Vagina (tissue), 2 donors: ENCODE results near the gene RTBDN.

Experiments
- CTCF ChIP-seq, 3 experiments: fragments of 450-650 bp in 2 of 3; fragments of 200-600 bp in 1 of 3; sonication (generic) in 1 of 3; IDR thresholded peaks; one replicate each; pipeline ENCODE4 v1.5.1; 2017 to 2019; ENCODE audit warnings: antibody characterized with exemption in 3 of 3, mild to moderate bottlenecking in 2 of 3, moderate library complexity in 2 of 3
- POLR2A ChIP-seq, 2 donors: fragments of 450-650 bp; IDR thresholded peaks; one replicate each; pipeline ENCODE4 v1.6.1; 2017; ENCODE audit warnings: antibody characterized with exemption in 2 of 2, mild to moderate bottlenecking in 2 of 2, moderate library complexity in 2 of 2
- POLR2AphosphoS5 ChIP-seq, 2 donors: sonication (generic); formaldehyde crosslinking; IDR thresholded peaks; one replicate each; pipeline ENCODE4 v1.9.0; 2017; ENCODE audit warnings: antibody characterized with exemption in 2 of 2, mild to moderate bottlenecking in 2 of 2, low read depth in 1 of 2; ENCODE audit not compliant: insufficient read depth in 1 of 2

GRCh38 chr19:12838886-12839756 is 4.7 kb upstream of the RTBDN start:
- TF ChIP-seq POLR2A (IDR thresholded peaks at IDR 0.05) = no peak
- no peak for TF ChIP-seq CTCF (IDR thresholded peaks at IDR 0.05)
- no peak for TF ChIP-seq POLR2AphosphoS5 (IDR thresholded peaks at IDR 0.05; ENCODE audit: insufficient read depth in 1 of 2, low read depth in 1 of 2)
